ENCODE measurements around the gene ACVRL1. TPM values are rescaled to one million over a fixed set of nuclear protein-coding genes. Genes with fewer than 3 reads are reported as not detected.
A peak's percentile ranks its signal among the peaks of the same experiment; 100 is the strongest.

The ACVRL1 gene
- total RNA-seq, 1 donor = 9.8 TPM

GRCh38 chr12:51907856-51908425 is 637 bp downstream of the ACVRL1 start:
- peak overlapping the region; percentile 51 for H2AFZ ChIP-seq (ENCODE audit: low read length)
- no peaks in the 10 kb centered on the region for H3K79me2 ChIP-seq (ENCODE audit: insufficient read depth, low read length)
- H3K4me3 ChIP-seq (ENCODE audit: insufficient read depth, low read length) = peak overlapping the region; percentile 73
- TF ChIP-seq CTCF (IDR thresholded peaks at IDR 0.05; ENCODE audit: extremely low read depth, low read depth, low read length) = no peak
- H3K9me3 ChIP-seq (ENCODE audit: low read depth, low read length) = no peaks in the 10 kb centered on the region
- no peaks in the 10 kb centered on the region for H3K27me3 ChIP-seq (ENCODE audit: insufficient read depth, low read length)
- no peak overlapping the region for H3K27ac ChIP-seq (ENCODE audit: low read depth, low read length)
- no peaks in the 10 kb centered on the region for H4K20me1 ChIP-seq (ENCODE audit: insufficient read depth, low read length)
- peak overlapping the region; percentile 78 for H3K4me2 ChIP-seq (ENCODE audit: insufficient read depth, low read length)
- H3K4me1 ChIP-seq (ENCODE audit: insufficient read depth, low read length) = peaks cover 20% of the 10 kb centered on the region
- no peak for DNase-seq (ENCODE audit: insufficient read length, low spot score, missing footprints)
- H3K36me3 ChIP-seq (ENCODE audit: insufficient read depth, low read length) = no peaks in the 10 kb centered on the region

GRCh38 chr12:51908876-51909592 is 1.7 kb downstream of the ACVRL1 start:
- no peak for DNase-seq (ENCODE audit: insufficient read length, low spot score, missing footprints)
- Histone ChIP-seq H3K4me1 (ENCODE audit: insufficient read depth, low read length) (peaks cover 20% of the 10 kb centered on the region), H3K79me2 (ENCODE audit: insufficient read depth, low read length) (no peaks in the 10 kb centered on the region), H3K4me2 (ENCODE audit: insufficient read depth, low read length) (no peak overlapping the region), H3K9me3 (ENCODE audit: low read depth, low read length) (no peaks in the 10 kb centered on the region), H4K20me1 (ENCODE audit: insufficient read depth, low read length) (no peaks in the 10 kb centered on the region), H3K36me3 (ENCODE audit: insufficient read depth, low read length) (no peaks in the 10 kb centered on the region), H2AFZ (ENCODE audit: low read length) (no peak overlapping the region), H3K4me3 (ENCODE audit: insufficient read depth, low read length) (no peak overlapping the region), H3K27ac (ENCODE audit: low read depth, low read length) (no peak overlapping the region), H3K27me3 (ENCODE audit: insufficient read depth, low read length) (no peaks in the 10 kb centered on the region)
- TF ChIP-seq CTCF (IDR thresholded peaks at IDR 0.05; ENCODE audit: extremely low read depth, low read depth, low read length) = no peak

GRCh38 chr12:51910168-51910567 is 2.9 kb downstream of the ACVRL1 start:
- H3K27ac ChIP-seq (ENCODE audit: low read depth, low read length) = peak overlapping the region; percentile 11
- no peaks in the 10 kb centered on the region for H3K36me3 ChIP-seq (ENCODE audit: insufficient read depth, low read length)
- no peak for TF ChIP-seq CTCF (IDR thresholded peaks at IDR 0.05; ENCODE audit: extremely low read depth, low read depth, low read length)
- H3K9me3 ChIP-seq (ENCODE audit: low read depth, low read length) = no peaks in the 10 kb centered on the region
- H3K4me1 ChIP-seq (ENCODE audit: insufficient read depth, low read length) = peaks cover 20% of the 10 kb centered on the region
- DNase-seq (ENCODE audit: insufficient read length, low spot score, missing footprints) = peak; percentile 97
- H3K27me3 ChIP-seq (ENCODE audit: insufficient read depth, low read length) = no peaks in the 10 kb centered on the region
- H3K4me2 ChIP-seq (ENCODE audit: insufficient read depth, low read length) = peak overlapping the region; percentile 82
- H2AFZ ChIP-seq (ENCODE audit: low read length) = peak overlapping the region; percentile 44
- no peaks in the 10 kb centered on the region for H4K20me1 ChIP-seq (ENCODE audit: insufficient read depth, low read length)
- no peaks in the 10 kb centered on the region for H3K79me2 ChIP-seq (ENCODE audit: insufficient read depth, low read length)
- H3K4me3 ChIP-seq (ENCODE audit: insufficient read depth, low read length) = peak overlapping the region; percentile 50

- Histone ChIP-seq H3K4me1 (ENCODE audit: insufficient read depth, low read length) (peaks cover 18% of the 10 kb centered on the region), H3K79me2 (ENCODE audit: insufficient read depth, low read length) (no peaks in the 10 kb centered on the region), H3K4me2 (ENCODE audit: insufficient read depth, low read length) (peak overlapping the region; percentile 82), H3K27me3 (ENCODE audit: insufficient read depth, low read length) (no peaks in the 10 kb centered on the region), H2AFZ (ENCODE audit: low read length) (no peak overlapping the region), H3K27ac (ENCODE audit: low read depth, low read length) (peak overlapping the region; percentile 11), H3K9me3 (ENCODE audit: low read depth, low read length) (no peaks in the 10 kb centered on the region), H4K20me1 (ENCODE audit: insufficient read depth, low read length) (no peaks in the 10 kb centered on the region), H3K36me3 (ENCODE audit: insufficient read depth, low read length) (no peaks in the 10 kb centered on the region), H3K4me3 (ENCODE audit: insufficient read depth, low read length) (no peak overlapping the region)
- TF ChIP-seq CTCF (IDR thresholded peaks at IDR 0.05; ENCODE audit: extremely low read depth, low read depth, low read length) = no peak
- DNase-seq (ENCODE audit: insufficient read length, low spot score, missing footprints) = no peak
Measured at GRCh38 chr12:51910691-51911090, 3.4 kb downstream of the ACVRL1 start.
